Psoas muscle (tissue), 8 donors: Measurements from ENCODE around the gene SLC22A12. TPM values are rescaled to one million over a fixed set of nuclear protein-coding genes. Genes with fewer than 3 reads are reported as not detected.

ENCODE experiments used
- ATAC-seq, 4 donors: fragments of 200-7000 bp; cut with Tn5 transposase; one replicate each; pipeline ENCODE4 v1.9.1; 2020; ENCODE audit warnings: moderate library complexity in 3 of 4, mild to moderate bottlenecking in 2 of 4
- DNase-seq, 2 donors: peaks; one replicate each; pipeline ENCODE4 v3.0.0-alpha.2; 2020
- H3K27ac ChIP-seq: fragments of 200-600 bp; one replicate; pipeline ENCODE4 v1.8.0; 2022
- H3K27me3 ChIP-seq, 3 donors: fragments of 200-600 bp in 1 of 3; one replicate each; pipeline versions ENCODE4 v1.6.1 to v1.8.0; 2013 to 2022; ENCODE audit warnings: low read length in 2 of 3, mild to moderate bottlenecking in 2 of 3, moderate library complexity in 1 of 3; ENCODE audit not compliant: insufficient read depth in 3 of 3
- H3K36me3 ChIP-seq, 2 donors: fragments of 200-600 bp in 1 of 2; one replicate each; pipeline versions ENCODE4 v1.6.1 to v1.8.0; 2013 to 2022; ENCODE audit warnings: low read depth in 1 of 2, mild to moderate bottlenecking in 1 of 2, moderate library complexity in 1 of 2; ENCODE audit not compliant: insufficient read depth in 1 of 2
- H3K4me1 ChIP-seq: fragments of 200-600 bp; one replicate; pipeline ENCODE4 v1.8.0; 2022
- H3K4me3 ChIP-seq: fragments of 200-600 bp; one replicate; pipeline ENCODE4 v1.8.0; 2022; ENCODE audit warnings: mild to moderate bottlenecking
- H3K9me3 ChIP-seq: fragments of 200-600 bp; one replicate; pipeline ENCODE4 v1.8.0; 2022
- WGBS, 3 donors: extraction: QIAGEN DNeasy Blood & Tissue Kit; methylation state at CpG; one replicate each; pipeline versions ENCODE4 v1.1.6 to v1.1.7; 2013; 5-methylcytosine and 5-hydroxymethylcytosine counted together
- intact Hi-C, 2 donors: fragments of 100-400 bp; cut with DNase I; formaldehyde crosslinking; loops; one replicate each; pipeline versions ENCODE4 v1.11.0 to v1.14.2; 2022
- polyA plus RNA-seq, 3 donors: library from polyadenylated mRNA; stranded (reverse); fragments of 200-250 nt; gene quantifications; one replicate each; pipeline ENCODE4 v1.2.3, GENCODE V29; 2013
- total RNA-seq, 4 donors: library from RNA; stranded (reverse); fragmentation: NEBNext Ultra II Directional in 2 of 4; extraction: Animal tissue kit (Norgen Biotek cat#: 25700) in 2 of 4; gene quantifications; one replicate each; pipeline versions ENCODE4 v1.2.1 to v1.2.4, GENCODE V29; 2021 to 2023
- TF ChIP-seq, protein P1 (sequence below): fragments of 200-600 bp; IDR thresholded peaks from one replicate; pipeline ENCODE4 v1.8.0; 2022; ENCODE audit warnings: antibody characterized with exemption
- donor health status: healthy with polysubstance abuse.
- donor health status: DM: no; HTN: no; CAD: no; lungs with moderate emphysema.
- donor health status: Bipolar disorder and iron deficiency.
- donor health status: healthy.
- donor health status: DM: yes; HTN: yes; CAD: no.
- donor health status: DM: no; HTN: no; CAD: no.
- donor health status: DM: no; HTN: no; CAD: no.
- donor health status: DM: yes; HTN: yes; CAD: no.

Gene SLC22A12
- total and polyA plus RNA-seq, 7 donors = not detected

DNA sequence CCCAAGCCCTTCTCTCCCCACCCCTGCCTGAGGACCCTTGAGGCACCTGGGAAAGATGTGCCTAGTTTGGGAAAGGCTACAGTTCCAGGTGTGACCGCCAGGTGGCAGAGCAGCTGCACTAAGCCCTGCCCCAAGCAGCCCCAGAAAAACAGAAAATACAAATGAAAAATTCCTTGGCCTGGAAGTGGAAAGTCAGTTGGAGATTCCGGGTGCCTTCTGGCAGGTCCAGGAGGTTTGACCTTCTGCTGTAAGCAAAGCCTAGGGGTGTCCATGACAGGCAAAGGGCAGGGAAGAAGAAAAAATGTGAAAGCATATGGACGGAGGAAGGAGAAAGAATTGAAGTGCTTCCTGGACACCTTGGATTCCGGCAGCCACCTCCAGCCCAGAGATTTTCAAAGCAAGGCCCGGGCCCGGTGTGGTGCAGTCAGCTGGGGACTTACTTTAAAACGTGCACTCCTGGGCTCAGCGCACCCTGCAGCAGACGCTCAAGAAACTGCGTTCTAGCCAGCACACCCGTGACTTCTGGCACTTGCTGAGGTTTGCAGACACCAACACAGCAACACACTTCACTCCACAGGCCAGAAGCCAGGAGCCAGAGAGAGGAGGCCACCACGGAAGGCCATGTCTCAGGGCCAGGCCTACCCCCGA lies 37.3 kb upstream of the SLC22A12 start:
- Histone ChIP-seq H3K4me3 (no peak overlapping the region), H3K9me3 (no peaks in the 10 kb centered on the region), H3K27ac (no peak overlapping the region), H3K4me1 (peaks cover 7% of the 10 kb centered on the region), H3K36me3 (no peaks in the 10 kb centered on the region), H3K27me3 (no peaks in the 10 kb centered on the region)
- intact Hi-C loops = loop anchor here (1.0 to 5.0 kb wide), 3 partner anchors 99 to 169 kb away; partner anchors contain the start of gene NRXN2 (in 2 of the 2)
- 16 to 32% (median 19%) methylated on average over 13 of the region's 13 CpGs for WGBS, 3 donors
- TF ChIP-seq, protein P1, sequence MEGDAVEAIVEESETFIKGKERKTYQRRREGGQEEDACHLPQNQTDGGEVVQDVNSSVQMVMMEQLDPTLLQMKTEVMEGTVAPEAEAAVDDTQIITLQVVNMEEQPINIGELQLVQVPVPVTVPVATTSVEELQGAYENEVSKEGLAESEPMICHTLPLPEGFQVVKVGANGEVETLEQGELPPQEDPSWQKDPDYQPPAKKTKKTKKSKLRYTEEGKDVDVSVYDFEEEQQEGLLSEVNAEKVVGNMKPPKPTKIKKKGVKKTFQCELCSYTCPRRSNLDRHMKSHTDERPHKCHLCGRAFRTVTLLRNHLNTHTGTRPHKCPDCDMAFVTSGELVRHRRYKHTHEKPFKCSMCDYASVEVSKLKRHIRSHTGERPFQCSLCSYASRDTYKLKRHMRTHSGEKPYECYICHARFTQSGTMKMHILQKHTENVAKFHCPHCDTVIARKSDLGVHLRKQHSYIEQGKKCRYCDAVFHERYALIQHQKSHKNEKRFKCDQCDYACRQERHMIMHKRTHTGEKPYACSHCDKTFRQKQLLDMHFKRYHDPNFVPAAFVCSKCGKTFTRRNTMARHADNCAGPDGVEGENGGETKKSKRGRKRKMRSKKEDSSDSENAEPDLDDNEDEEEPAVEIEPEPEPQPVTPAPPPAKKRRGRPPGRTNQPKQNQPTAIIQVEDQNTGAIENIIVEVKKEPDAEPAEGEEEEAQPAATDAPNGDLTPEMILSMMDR = peak; percentile 99
- DNase-seq (peak; percentile 55 to 81), ATAC-seq (peak; percentile 67 to 88 (median 76))

DNA sequence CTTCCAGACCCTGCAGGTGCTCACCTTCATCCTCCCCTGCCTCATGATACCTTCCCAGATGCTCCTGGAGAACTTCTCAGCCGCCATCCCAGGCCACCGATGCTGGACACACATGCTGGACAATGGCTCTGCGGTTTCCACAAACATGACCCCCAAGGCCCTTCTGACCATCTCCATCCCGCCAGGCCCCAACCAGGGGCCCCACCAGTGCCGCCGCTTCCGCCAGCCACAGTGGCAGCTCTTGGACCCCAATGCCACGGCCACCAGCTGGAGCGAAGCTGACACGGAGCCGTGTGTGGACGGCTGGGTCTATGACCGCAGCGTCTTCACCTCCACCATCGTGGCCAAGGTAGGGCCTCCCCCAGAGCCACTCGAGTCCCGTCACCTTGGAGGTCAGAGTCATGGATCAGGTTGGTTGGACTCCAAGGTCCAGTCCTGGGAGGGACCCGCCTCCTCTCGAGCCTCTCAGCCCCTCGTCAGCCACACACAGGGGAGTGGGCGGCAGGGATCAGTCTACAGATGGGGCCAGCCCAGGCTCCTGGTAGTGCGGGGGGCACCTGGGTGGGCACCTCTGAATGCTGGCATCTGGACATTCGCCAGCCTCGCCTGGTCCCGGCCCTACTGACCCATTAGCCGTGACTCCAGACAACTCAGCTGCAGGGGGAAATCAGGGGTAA lies 34.8 kb upstream of the SLC22A12 start:
- DNase-seq (no peak), ATAC-seq (no peak)
- Histone ChIP-seq H3K27ac (no peak overlapping the region), H3K4me3 (no peak overlapping the region), H3K9me3 (no peaks in the 10 kb centered on the region), H3K4me1 (peaks cover 7% of the 10 kb centered on the region), H3K27me3 (peaks cover 0 to 3% (median 0%) of the 10 kb centered on the region in 3 donors), H3K36me3 (no peaks in the 10 kb centered on the region)
- WGBS, 3 donors = 94% methylated on average over 25 to 26 of the region's 26 CpGs
- intact Hi-C loops = no loop called here
- TF ChIP-seq, protein P1 = no peak

DNA sequence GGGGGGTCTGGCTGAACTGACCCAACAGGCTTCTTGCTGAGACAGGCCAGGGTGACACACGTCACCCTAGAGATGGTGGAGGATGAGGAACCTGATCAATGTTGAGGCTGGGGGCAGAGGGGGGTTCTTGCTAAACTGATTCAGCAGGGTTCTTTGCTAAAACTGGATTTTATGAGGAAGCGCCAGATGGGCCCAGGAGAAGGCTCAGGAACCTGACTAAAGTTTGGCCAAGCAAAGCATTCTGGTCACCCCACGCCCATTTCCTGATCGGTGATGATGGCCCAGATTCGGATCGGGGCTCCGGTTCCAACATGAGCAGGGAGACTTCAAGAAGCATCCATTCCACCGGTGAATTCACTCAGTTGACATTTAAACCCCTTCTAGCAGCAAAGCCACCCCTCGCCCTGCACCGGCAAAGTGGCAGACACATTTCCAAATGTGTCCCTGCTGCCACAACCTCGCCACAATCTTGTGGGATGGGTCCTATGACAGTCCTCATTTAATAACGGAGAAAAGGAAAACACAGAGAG lies 34.2 kb upstream of the SLC22A12 start:
- no peaks in the 10 kb centered on the region for H3K9me3 ChIP-seq
- peaks cover 7% of the 10 kb centered on the region for H3K4me1 ChIP-seq
- WGBS, 3 donors = 91 to 95% (median 93%) methylated on average over 12 of the region's 12 CpGs
- intact Hi-C loops = no loop called here
- ATAC-seq (no peak), DNase-seq (no peak)
- H3K27ac ChIP-seq = no peak overlapping the region
- TF ChIP-seq, protein P1 = no peak
- H3K36me3 ChIP-seq = no peaks in the 10 kb centered on the region
- H3K4me3 ChIP-seq = no peak overlapping the region
- H3K27me3 ChIP-seq = peaks cover 0 to 3% (median under 1%) of the 10 kb centered on the region in 3 donors

DNA sequence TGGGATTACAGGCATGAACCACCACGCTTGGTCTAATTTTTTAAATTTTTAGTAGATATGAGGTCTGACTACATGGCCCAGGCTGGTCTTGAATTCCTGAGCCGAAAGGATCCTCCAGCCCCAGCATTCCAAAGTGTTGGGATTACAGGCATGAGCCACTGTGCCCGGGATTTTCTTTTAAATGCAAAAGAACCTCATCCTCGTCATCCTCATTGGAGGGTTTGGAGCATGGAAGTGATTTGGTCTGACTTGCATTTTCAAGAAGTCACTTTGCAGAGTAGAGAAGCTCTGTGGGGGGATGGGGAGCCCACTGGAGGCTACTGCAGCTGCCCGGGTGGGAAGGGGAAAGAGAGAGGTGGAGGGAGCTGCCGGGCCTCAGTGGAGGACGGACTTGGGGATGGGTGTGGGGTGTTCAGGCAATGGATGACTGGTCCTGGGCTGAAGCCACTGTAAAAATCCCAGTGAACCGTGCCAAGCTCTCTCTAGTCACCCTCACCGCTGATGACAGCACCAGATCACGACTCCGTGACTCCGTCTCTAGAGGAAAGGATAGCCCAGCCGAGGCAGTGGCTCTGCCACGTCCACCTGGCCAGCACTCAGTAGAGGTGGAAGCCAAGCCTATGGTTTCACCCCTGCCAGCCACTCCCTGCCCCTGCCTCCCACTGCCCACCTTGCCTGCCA lies 32.8 kb upstream of the SLC22A12 start:
- H3K4me1 ChIP-seq = peaks cover 7% of the 10 kb centered on the region
- 65 to 71% (median 68%) methylated on average over 14 of the region's 14 CpGs for WGBS, 3 donors
- TF ChIP-seq, protein P1 = no peak
- H3K9me3 ChIP-seq = no peaks in the 10 kb centered on the region
- no peaks in the 10 kb centered on the region for H3K36me3 ChIP-seq
- ATAC-seq = no peak
- DNase-seq = peak in 1 of 2 donors; percentile 33
- H3K4me3 ChIP-seq = no peak overlapping the region
- no peak overlapping the region for H3K27ac ChIP-seq
- intact Hi-C loops = no loop called here
- peaks cover 0 to 3% (median 3%) of the 10 kb centered on the region in 3 donors for H3K27me3 ChIP-seq
